GM10266 (cell line): Measurements from ENCODE around the gene MRPL23.

Experiments used
- DNase-seq: peaks from one replicate; pipeline ENCODE4 v3.0.0; 2012; ENCODE audit errors: extremely low spot score
- CTCF ChIP-seq: IDR thresholded peaks from 2 replicates; pipeline ENCODE4 v1.5.1; 2012; ENCODE audit warnings: mild to moderate bottlenecking, low read depth; ENCODE audit not compliant: control insufficient read depth, insufficient read depth; ENCODE audit errors: missing control alignments

The MRPL23 gene

GRCh38 chr11:1918436-1919315 is 28.5 kb upstream of the MRPL23 start:
- peak; percentile 46 for DNase-seq
- TF ChIP-seq CTCF = peak; percentile 26

- no peak for TF ChIP-seq CTCF
- peak; percentile 40 for DNase-seq
Observed at GRCh38 chr11:1919391-1920127, 27.6 kb upstream of the MRPL23 start, which contains the start of gene TNNT3. Gene TNNT3, plus strand, starts transcription at chr11:1919703. Its CDS starts 3,172 bp downstream, at chr11:1922875.

GRCh38 chr11:1920128-1920908 is 26.8 kb upstream of the MRPL23 start:
- DNase-seq = peak; percentile 20

GRCh38 chr11:1920909-1921573 is 26.1 kb upstream of the MRPL23 start:
- TF ChIP-seq CTCF = no peak
- DNase-seq = peak; percentile 40

More at GRCh38 chr11:1920128-1920908, 26.8 kb upstream of the MRPL23 start:
- no peak for TF ChIP-seq CTCF

- TF ChIP-seq CTCF = no peak
- DNase-seq = no peak
Observed at GRCh38 chr11:1921574-1922141, 25.5 kb upstream of the MRPL23 start.

- no peak for TF ChIP-seq CTCF
- DNase-seq = no peak
Observed at GRCh38 chr11:1922481-1923081, 24.6 kb upstream of the MRPL23 start.
